GM23338 (cell line): ENCODE results near the gene AMBRA1. TPM values are rescaled to one million over a fixed set of nuclear protein-coding genes. Genes with fewer than 3 reads are reported as not detected.

Experiments used
- ATAC-seq: fragments of 200-7000 bp; cut with Tn5 transposase; 3 replicates; pipeline ENCODE4 v1.9.1; 2020
- DNase-seq: peaks from one replicate; pipeline ENCODE4 v3.0.0-alpha.2; 2015; ENCODE audit warnings: low spot score
- H2AFZ ChIP-seq: fragments of 200-600 bp; sonication (generic); 2 replicates; pipeline ENCODE4 v1.8.0; 2016; ENCODE audit warnings: antibody characterized with exemption, mild to moderate bottlenecking, moderate library complexity
- H3F3A ChIP-seq: fragments of 200-600 bp; sonication (generic); replicated peaks from 2 replicates; pipeline ENCODE4 v1.8.0; 2017; ENCODE audit warnings: antibody characterized with exemption, mixed run types, low read depth
- H3K27ac ChIP-seq: fragments of 200-600 bp; sonication (generic); 2 replicates; pipeline ENCODE4 v1.6.1; 2016; ENCODE audit warnings: low read depth
- H3K27me3 ChIP-seq: fragments of 200-600 bp; sonication (generic); 2 replicates; pipeline ENCODE4 v1.8.0; 2016; ENCODE audit warnings: mild to moderate bottlenecking, mixed run types, moderate library complexity; ENCODE audit not compliant: insufficient read depth
- H3K36me3 ChIP-seq: fragments of 200-600 bp; sonication (generic); 2 replicates; pipeline ENCODE4 v1.8.0; 2016; ENCODE audit warnings: mild to moderate bottlenecking; ENCODE audit not compliant: insufficient read depth
- H3K4me1 ChIP-seq: fragments of 200-600 bp; sonication (generic); 2 replicates; pipeline ENCODE4 v1.8.0; 2016; ENCODE audit warnings: mild to moderate bottlenecking, moderate library complexity; ENCODE audit not compliant: insufficient read depth
- H3K4me2 ChIP-seq: fragments of 200-600 bp; sonication (generic); 2 replicates; pipeline ENCODE4 v1.7.1; 2017; ENCODE audit warnings: mixed run types
- H3K4me3 ChIP-seq: fragments of 200-600 bp; sonication (generic); 2 replicates; pipeline ENCODE4 v1.6.1; 2016; ENCODE audit warnings: mixed run types
- H3K79me2 ChIP-seq: fragments of 200-600 bp; sonication (generic); replicated peaks from 2 replicates; pipeline ENCODE4 v1.8.0; 2017; ENCODE audit warnings: mild to moderate bottlenecking; ENCODE audit not compliant: insufficient read depth
- H3K9me2 ChIP-seq: fragments of 200-600 bp; sonication (generic); 2 replicates; pipeline ENCODE4 v1.8.0; 2017; ENCODE audit not compliant: insufficient read depth
- H4K20me1 ChIP-seq: fragments of 200-600 bp; sonication (generic); replicated peaks from 2 replicates; pipeline ENCODE4 v1.8.0; 2017; ENCODE audit warnings: mild to moderate bottlenecking; ENCODE audit not compliant: insufficient read depth
- H3K27ac Mint-ChIP-seq: 2 replicates; pipeline ENCODE4 v1.8.0; 2020; ENCODE audit warnings: inconsistent platforms, mild to moderate bottlenecking, moderate library complexity, mixed read lengths
- H3K27me3 Mint-ChIP-seq: 3 replicates; pipeline ENCODE4 v1.8.0; 2022; ENCODE audit warnings: low read depth, mild to moderate bottlenecking, moderate library complexity, mixed read lengths, inconsistent platforms; ENCODE audit not compliant: insufficient read depth, poor library complexity
- H3K36me3 Mint-ChIP-seq: 3 replicates; pipeline ENCODE4 v1.8.0; 2021; ENCODE audit warnings: low read depth, mild to moderate bottlenecking, inconsistent platforms, moderate library complexity, mixed read lengths
- H3K4me1 Mint-ChIP-seq: 3 replicates; pipeline ENCODE4 v1.8.0; 2020; ENCODE audit warnings: mild to moderate bottlenecking, inconsistent platforms, mixed read lengths
- H3K4me3 Mint-ChIP-seq: 3 replicates; pipeline ENCODE4 v1.8.0; 2021; ENCODE audit warnings: moderate library complexity, mild to moderate bottlenecking, inconsistent platforms, mixed read lengths
- H3K9me3 Mint-ChIP-seq: 3 replicates; pipeline ENCODE4 v1.8.0; 2020; ENCODE audit warnings: moderate library complexity, mild to moderate bottlenecking, inconsistent platforms, mixed read lengths
- CREB1 ChIP-seq: fragments of 250-450 bp; sonication (Bioruptor Pico); IDR thresholded peaks from 2 replicates; pipeline ENCODE4 v1.5.0; 2020; ENCODE audit warnings: low read depth, mild to moderate bottlenecking, moderate library complexity
- CTCF ChIP-seq, 2 experiments: fragments of 200-600 bp in 1 of 2; sonication (generic) in 1 of 2; conservative IDR thresholded peaks; 2 replicates each; pipeline versions ENCODE4 v1.5.1 to v1.6.1; 2016 to 2017; ENCODE audit warnings: antibody characterized with exemption in 2 of 2, low read depth in 2 of 2, mild to moderate bottlenecking in 2 of 2, moderate library complexity in 1 of 2
- ETS1 ChIP-seq: IDR thresholded peaks from 2 replicates; pipeline ENCODE4 v1.6.1; 2016; ENCODE audit warnings: antibody characterized with exemption
- EZH2 ChIP-seq: fragments of 200-600 bp; sonication (generic); IDR thresholded peaks from one replicate; pipeline ENCODE4 v1.8.0; 2017; ENCODE audit warnings: antibody characterized with exemption, mild to moderate bottlenecking, low read depth; ENCODE audit not compliant: unreplicated experiment
- EZH2phosphoT487 ChIP-seq: fragments of 200-600 bp; sonication (generic); IDR thresholded peaks from one replicate; pipeline ENCODE4 v1.8.1; 2018; ENCODE audit warnings: antibody characterized with exemption; ENCODE audit not compliant: unreplicated experiment
- JUNB ChIP-seq: IDR thresholded peaks from one replicate; pipeline ENCODE4 v1.6.1; 2016; ENCODE audit warnings: antibody characterized with exemption; ENCODE audit not compliant: unreplicated experiment
- NANOG ChIP-seq: IDR thresholded peaks from 2 replicates; pipeline ENCODE4 v1.6.1; 2016; ENCODE audit warnings: antibody characterized with exemption, borderline replicate concordance
- POLR2AphosphoS5 ChIP-seq: IDR thresholded peaks from 2 replicates; pipeline ENCODE4 v1.6.1; 2016; ENCODE audit warnings: antibody characterized with exemption, low read depth
- REST ChIP-seq: IDR thresholded peaks from one replicate; pipeline ENCODE4 v1.6.1; 2018; ENCODE audit warnings: antibody characterized with exemption; ENCODE audit not compliant: unreplicated experiment
- STAT1 ChIP-seq: IDR thresholded peaks from one replicate; pipeline ENCODE4 v1.6.1; 2016; ENCODE audit warnings: antibody characterized with exemption; ENCODE audit not compliant: unreplicated experiment
- ZNF114 ChIP-seq: fragments of 250-450 bp; sonication (Bioruptor Pico); IDR thresholded peaks from 2 replicates; pipeline ENCODE4 v1.5.0; 2020; ENCODE audit warnings: mild to moderate bottlenecking, moderate library complexity
- ZNF331 ChIP-seq: fragments of 250-450 bp; sonication (Bioruptor Pico); IDR thresholded peaks from 2 replicates; pipeline ENCODE4 v1.5.0; 2020; ENCODE audit warnings: low read depth, mild to moderate bottlenecking, moderate library complexity
- ZNF462 ChIP-seq: fragments of 250-450 bp; sonication (Bioruptor Pico); IDR thresholded peaks from 2 replicates; pipeline ENCODE4 v1.5.0; 2020; ENCODE audit warnings: mild to moderate bottlenecking, moderate library complexity
- polyA plus RNA-seq: library from polyadenylated mRNA; unstranded; fragments of >200 nt; fragmentation: Nextera tagmentation; extraction: Ambion mirVana; gene quantifications from 2 replicates; pipeline ENCODE4 v1.2.1, GENCODE V29; 2016
- total RNA-seq: library from RNA; depleted of rRNA; stranded (reverse); fragments of >200 nt; shearing (Covaris generic); gene quantifications from 2 replicates; pipeline ENCODE4 v1.2.3, GENCODE V29; 2014

Gene AMBRA1
- total and polyA plus RNA-seq, 2 experiments from 2014 or later: 8.3 to 34.8 TPM

GRCh38 chr11:46387456-46387855 lies 206.4 kb downstream of the AMBRA1 start:
- Histone ChIP-seq H4K20me1 (peaks cover 7% of the 10 kb centered on the region), H3K4me3 (no peak overlapping the region), H2AFZ (no peak overlapping the region), H3K36me3 (no peaks in the 10 kb centered on the region; the same call in 1 of the 2 replicates), H3F3A (peaks cover 22% of the 10 kb centered on the region), H3K4me2 (no peak overlapping the region; the same call in 1 of the 2 replicates), H3K79me2 (no peaks in the 10 kb centered on the region), H3K4me1 (peaks cover 40% of the 10 kb centered on the region), H3K27me3 (peaks cover 45% of the 10 kb centered on the region), H3K27ac (no peak overlapping the region), H3K9me2 (no peaks in the 10 kb centered on the region)
- no peak for DNase-seq
- Mint-ChIP-seq H3K27me3 (peaks cover 55% of the 10 kb centered on the region), H3K9me3 (no peaks in the 10 kb centered on the region; the same call in 1 of the 3 replicates), H3K27ac (no peak overlapping the region), H3K4me1 (peaks cover 34% of the 10 kb centered on the region), H3K36me3 (peaks cover 11% of the 10 kb centered on the region), H3K4me3 (no peak overlapping the region; the same call in 2 of the 3 replicates)
- ATAC-seq: no peak
- TF ChIP-seq REST (no peak), NANOG (no peak), ZNF462 (CRISPR knock-in tag) (no peak), EZH2phosphoT487 (no peak), CTCF (conservative IDR thresholded peaks at IDR 0.05; ENCODE audit: low read depth in 2 of 2) (no peak), CREB1 (CRISPR knock-in tag) (no peak), JUNB (no peak), POLR2AphosphoS5 (no peak), ZNF331 (CRISPR knock-in tag) (no peak), ETS1 (no peak), EZH2 (no peak), ZNF114 (CRISPR knock-in tag) (no peak), STAT1 (no peak)
